ENCODE data around the gene ANAPC1.
"Not testable (repeated sequence)": the region's sequence is repeated elsewhere in the genome, so short reads cannot be mapped to it uniquely, and the experiment has no call there.

ANAPC1 gene

GRCh38 chr2:111772180-111772579, 111.8 kb downstream of the ANAPC1 start:
- not testable (repeated sequence) for H4K20me1 ChIP-seq; H3K27ac ChIP-seq; H3K27me3 ChIP-seq; H3K4me1 ChIP-seq; H3K4me2 ChIP-seq; H3K9ac ChIP-seq; H3K4me3 ChIP-seq; H3K9me3 ChIP-seq (replicated peaks in 1 of 11)
- H3K36me3 ChIP-seq, result peaks cover 5 to 12% (median 8%) of the 10 kb centered on the region in 11 experiments; a peak in 17 of 22 replicates

- not testable (repeated sequence) for H3K4me2 ChIP-seq; H3K27me3 ChIP-seq; H3K27ac ChIP-seq; H3K9me3 ChIP-seq (replicated peaks in 1 of 11); H3K4me3 ChIP-seq; H4K20me1 ChIP-seq; H3K9ac ChIP-seq
- Histone ChIP-seq H3K36me3 (peaks cover 3 to 12% (median 6%) of the 10 kb centered on the region in 11 experiments; a peak in 15 of 22 replicates), H3K4me1 (peaks cover 0 to 12% (median 5%) of the 10 kb centered on the region in 10 experiments; a peak in 10 of 20 replicates)
Observed at GRCh38 chr2:111770916-111771658, 112.9 kb downstream of the ANAPC1 start.

- not testable (repeated sequence) for H4K20me1 ChIP-seq; H3K9me3 ChIP-seq (replicated peaks in 1 of 11); H3K36me3 ChIP-seq; H3K27ac ChIP-seq; H3K27me3 ChIP-seq; H3K4me3 ChIP-seq; H3K9ac ChIP-seq; H3K4me2 ChIP-seq
- H3K4me1 ChIP-seq, result peaks cover 0 to 12% (median 5%) of the 10 kb centered on the region in 10 experiments; a peak in 10 of 20 replicates
Observed at GRCh38 chr2:111768266-111769190, 115.5 kb downstream of the ANAPC1 start.

GRCh38 chr2:111767087-111767486, 116.9 kb downstream of the ANAPC1 start:
- not testable (repeated sequence) for H3K27ac ChIP-seq, H3K9ac ChIP-seq, H4K20me1 ChIP-seq, H3K27me3 ChIP-seq, H3K4me3 ChIP-seq
- H3K4me1 ChIP-seq, result peaks cover 0 to 12% (median 5%) of the 10 kb centered on the region in 10 experiments; a peak in 10 of 20 replicates
- H3K4me2 ChIP-seq, result peak overlapping the region in 8 of 11 experiments; percentile 28 to 57 (median 36); a peak in 9 of 22 replicates
- H3K36me3 ChIP-seq, result peaks cover 0 to 13% (median 7%) of the 10 kb centered on the region in 11 experiments; a peak in 15 of 22 replicates
- H3K9me3 ChIP-seq (replicated peaks in 1 of 11), result peaks cover 13 to 18% (median 16%) of the 10 kb centered on the region in 11 experiments

GRCh38 chr2:111766295-111766694, 117.7 kb downstream of the ANAPC1 start:
- H3K4me3 ChIP-seq, H3K27me3 ChIP-seq, H4K20me1 ChIP-seq, H3K27ac ChIP-seq, H3K4me2 ChIP-seq, H3K9ac ChIP-seq: not testable (repeated sequence)
- H3K9me3 ChIP-seq (replicated peaks in 1 of 11), result peaks cover 19 to 26% (median 24%) of the 10 kb centered on the region in 11 experiments
- H3K4me1 ChIP-seq, result peaks cover 0 to 12% (median 5%) of the 10 kb centered on the region in 10 experiments; a peak in 10 of 20 replicates
- H3K36me3 ChIP-seq, result peaks cover 0 to 13% (median 7%) of the 10 kb centered on the region in 11 experiments; a peak in 15 of 22 replicates

- H4K20me1 ChIP-seq, H3K4me2 ChIP-seq, H3K4me3 ChIP-seq, H3K9ac ChIP-seq, H3K27me3 ChIP-seq, H3K27ac ChIP-seq: not testable (repeated sequence)
- Histone ChIP-seq H3K9me3 (replicated peaks in 1 of 11) (peaks cover 24 to 36% (median 31%) of the 10 kb centered on the region in 11 experiments), H3K4me1 (peaks cover 0 to 12% (median 5%) of the 10 kb centered on the region in 10 experiments; a peak in 10 of 20 replicates), H3K36me3 (peaks cover 0 to 13% (median 7%) of the 10 kb centered on the region in 11 experiments; a peak in 15 of 22 replicates)
Observed at GRCh38 chr2:111764151-111764550, 119.8 kb downstream of the ANAPC1 start.

- not testable (repeated sequence) for H3K9ac ChIP-seq, H3K4me1 ChIP-seq, H3K27me3 ChIP-seq, H4K20me1 ChIP-seq, H3K36me3 ChIP-seq, H3K4me2 ChIP-seq, H3K4me3 ChIP-seq, H3K27ac ChIP-seq
- H3K9me3 ChIP-seq (replicated peaks in 1 of 11), result peaks cover 24 to 36% (median 31%) of the 10 kb centered on the region in 11 experiments
Observed at GRCh38 chr2:111760697-111761284, 123.2 kb downstream of the ANAPC1 start.

GRCh38 chr2:111752533-111752932, 131.5 kb downstream of the ANAPC1 start:
- H3K9me3 ChIP-seq (replicated peaks in 1 of 11); H3K27me3 ChIP-seq; H4K20me1 ChIP-seq; H3K4me2 ChIP-seq; H3K4me3 ChIP-seq; H3K36me3 ChIP-seq; H3K27ac ChIP-seq; H3K9ac ChIP-seq; H3K4me1 ChIP-seq: not testable (repeated sequence)

- not testable (repeated sequence) for H3K9ac ChIP-seq; H3K36me3 ChIP-seq; H3K4me1 ChIP-seq; H4K20me1 ChIP-seq; H3K4me3 ChIP-seq; H3K27me3 ChIP-seq; H3K9me3 ChIP-seq (replicated peaks in 1 of 11); H3K27ac ChIP-seq
- peak overlapping the region in 1 of 11 experiments; percentile 37; a peak in 1 of 22 replicates for H3K4me2 ChIP-seq
Observed at GRCh38 chr2:111750641-111751040, 133.4 kb downstream of the ANAPC1 start.

GRCh38 chr2:111748429-111748828, 135.6 kb downstream of the ANAPC1 start:
- not testable (repeated sequence) for H3K9me3 ChIP-seq (replicated peaks in 1 of 11); H3K4me1 ChIP-seq; H4K20me1 ChIP-seq; H3K4me3 ChIP-seq; H3K27ac ChIP-seq; H3K4me2 ChIP-seq; H3K36me3 ChIP-seq; H3K27me3 ChIP-seq; H3K9ac ChIP-seq

GRCh38 chr2:111747410-111748115, 136.4 kb downstream of the ANAPC1 start:
- H3K36me3 ChIP-seq; H3K27ac ChIP-seq; H3K9me3 ChIP-seq (replicated peaks in 1 of 11); H3K4me3 ChIP-seq; H3K9ac ChIP-seq; H3K4me2 ChIP-seq; H4K20me1 ChIP-seq; H3K27me3 ChIP-seq; H3K4me1 ChIP-seq: not testable (repeated sequence)

- H3K4me1 ChIP-seq; H3K36me3 ChIP-seq; H3K4me2 ChIP-seq; H3K9me3 ChIP-seq (replicated peaks in 1 of 11); H3K9ac ChIP-seq; H3K27me3 ChIP-seq; H3K27ac ChIP-seq; H3K4me3 ChIP-seq; H4K20me1 ChIP-seq: not testable (repeated sequence)
Observed at GRCh38 chr2:111744751-111745150, 139.2 kb downstream of the ANAPC1 start.

- not testable (repeated sequence) for H3K4me1 ChIP-seq; H3K27me3 ChIP-seq; H3K27ac ChIP-seq; H3K4me3 ChIP-seq; H3K4me2 ChIP-seq; H3K9me3 ChIP-seq (replicated peaks in 1 of 11); H3K36me3 ChIP-seq; H4K20me1 ChIP-seq; H3K9ac ChIP-seq
Observed at GRCh38 chr2:111741517-111741916, 142.5 kb downstream of the ANAPC1 start.

Data from BLaER1 treated with 17β-estradiol and CSF1 and Interleukin-3, amounts not matched to agents 10 nM and 100 nM (cell line).